Ecto neural progenitor cell (in vitro differentiated cells): Measurements from ENCODE around the gene EEPD1.
"Not testable (repeated sequence)": the region's sequence is repeated elsewhere in the genome, so short reads cannot be mapped to it uniquely, and the experiment has no call there.

Source experiments
- DNase-seq: peaks from one replicate; pipeline ENCODE4 v3.0.0-alpha.2; 2018; ENCODE audit warnings: low spot score

Gene EEPD1

DNA sequence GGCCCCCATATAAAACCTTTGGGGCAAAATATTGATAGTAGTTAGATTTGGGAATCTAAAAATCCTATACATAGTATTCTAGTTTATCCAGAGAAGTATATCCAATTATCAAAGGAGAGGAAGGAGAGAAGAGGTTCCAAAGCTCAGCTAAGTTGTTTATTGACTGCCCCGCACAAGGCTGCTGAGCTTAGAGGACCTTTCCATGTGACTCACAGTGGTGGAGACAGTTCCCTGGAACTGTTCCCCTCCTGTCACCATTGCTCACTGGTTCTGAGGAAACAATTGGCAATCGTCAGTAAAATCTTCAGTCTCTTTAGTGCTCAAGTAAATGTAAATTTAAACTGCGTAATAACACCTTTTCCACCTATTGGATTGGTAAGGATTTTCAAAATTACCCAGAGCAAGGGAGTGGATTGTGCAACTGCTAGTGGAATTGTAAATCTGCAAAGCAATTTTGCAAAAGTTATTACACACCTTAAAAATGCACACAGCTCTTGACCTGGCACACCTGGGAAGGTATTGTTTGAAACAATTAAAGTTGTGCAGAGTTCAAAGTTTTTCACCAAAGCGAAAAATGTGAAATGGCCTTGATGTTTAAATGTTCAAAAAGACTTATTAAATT, 63.1 kb downstream of the EEPD1 start:
- no peak for DNase-seq

DNA sequence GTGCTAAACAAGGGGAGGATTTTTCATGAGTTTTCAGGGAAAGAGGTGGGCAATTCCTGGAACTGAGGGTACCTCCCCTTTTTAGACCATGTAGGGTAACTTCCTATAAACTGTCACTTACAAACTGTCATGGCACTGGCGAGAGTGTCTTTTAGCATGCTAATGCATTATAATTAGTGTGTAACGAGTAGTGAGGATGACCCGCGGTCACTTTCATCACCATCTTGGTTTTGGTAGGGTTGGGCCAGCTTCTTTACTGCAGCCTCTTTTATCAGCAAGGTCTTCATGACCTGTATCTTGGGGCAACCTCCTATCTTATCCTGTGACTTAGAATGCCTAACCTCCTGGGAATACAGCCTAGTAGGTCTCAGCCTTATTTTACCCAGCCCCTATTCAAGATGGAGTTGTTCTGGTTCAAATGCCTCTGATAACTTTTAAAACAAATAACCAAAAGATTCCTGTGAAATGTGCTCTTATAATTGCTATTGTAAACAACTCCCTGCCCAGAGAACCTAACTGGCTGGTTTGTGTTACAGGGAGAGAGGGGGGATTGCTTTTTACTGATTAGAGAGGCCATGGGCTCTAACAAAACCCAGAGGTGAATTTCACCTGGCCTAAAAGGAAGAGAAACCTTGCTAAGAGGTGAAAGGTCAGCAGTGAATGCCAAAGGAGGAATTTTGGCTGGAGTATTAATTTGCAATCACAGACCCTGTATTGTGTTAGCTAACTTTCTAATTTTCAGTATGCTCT, 64.3 kb downstream of the EEPD1 start:
- no peak for DNase-seq

DNA sequence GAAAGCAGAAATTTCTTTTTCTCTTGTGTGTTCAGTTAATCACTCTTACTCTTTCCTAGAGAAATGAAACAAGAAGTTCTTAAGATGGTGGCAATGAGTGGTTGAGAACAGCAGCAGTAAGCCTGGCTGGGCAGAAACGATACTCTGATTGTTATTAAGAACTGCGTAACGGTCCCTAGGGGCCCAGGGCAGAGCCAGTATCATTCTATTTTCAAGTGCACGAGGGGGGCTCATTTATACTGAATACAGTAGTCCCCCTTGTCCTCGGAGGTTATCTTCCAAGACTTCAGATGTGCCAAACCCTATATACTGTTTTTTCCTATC, 64.9 kb downstream of the EEPD1 start:
- DNase-seq = no peak

DNA sequence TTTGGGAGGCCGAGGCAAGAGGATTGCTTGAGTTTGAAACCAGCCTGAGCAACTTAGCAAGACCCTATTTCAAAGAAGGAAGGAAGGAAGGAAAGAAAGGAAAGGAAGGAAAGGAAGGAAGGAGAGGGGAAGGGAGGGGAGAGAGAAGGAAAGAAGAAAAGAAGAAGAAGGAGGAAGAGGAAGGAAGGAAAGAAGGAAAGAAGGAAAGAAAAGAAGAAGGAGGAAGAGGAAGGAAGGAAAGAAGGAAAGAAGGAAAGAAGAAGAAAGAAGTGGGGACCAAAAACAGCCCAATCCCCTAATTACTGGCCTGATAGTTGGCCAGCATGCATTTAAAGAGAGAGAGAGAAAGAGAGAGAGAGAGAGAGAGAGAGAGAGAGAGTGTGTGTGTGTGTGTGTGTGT, 66.4 kb downstream of the EEPD1 start:
- no peak for DNase-seq

DNA sequence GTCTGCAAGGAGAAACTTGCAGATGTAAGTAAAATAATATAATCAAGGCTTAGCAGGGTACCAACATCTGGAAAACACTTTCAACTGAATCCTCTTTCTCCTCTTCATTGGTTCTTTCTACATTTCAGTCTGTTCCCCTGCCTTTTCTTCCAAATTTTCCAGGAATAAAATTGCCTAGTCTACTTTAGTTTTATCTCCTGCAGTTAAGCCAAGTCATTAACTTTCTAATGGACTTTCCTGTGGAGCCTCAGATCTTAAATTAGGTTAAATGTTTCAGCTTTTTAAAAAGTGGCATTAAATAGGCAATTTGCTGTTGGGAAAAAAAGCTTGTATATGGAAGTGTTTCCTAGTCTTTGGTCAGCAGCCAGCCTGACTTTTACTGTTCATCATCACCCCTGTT, 70.8 kb downstream of the EEPD1 start:
- no peak for DNase-seq

DNA sequence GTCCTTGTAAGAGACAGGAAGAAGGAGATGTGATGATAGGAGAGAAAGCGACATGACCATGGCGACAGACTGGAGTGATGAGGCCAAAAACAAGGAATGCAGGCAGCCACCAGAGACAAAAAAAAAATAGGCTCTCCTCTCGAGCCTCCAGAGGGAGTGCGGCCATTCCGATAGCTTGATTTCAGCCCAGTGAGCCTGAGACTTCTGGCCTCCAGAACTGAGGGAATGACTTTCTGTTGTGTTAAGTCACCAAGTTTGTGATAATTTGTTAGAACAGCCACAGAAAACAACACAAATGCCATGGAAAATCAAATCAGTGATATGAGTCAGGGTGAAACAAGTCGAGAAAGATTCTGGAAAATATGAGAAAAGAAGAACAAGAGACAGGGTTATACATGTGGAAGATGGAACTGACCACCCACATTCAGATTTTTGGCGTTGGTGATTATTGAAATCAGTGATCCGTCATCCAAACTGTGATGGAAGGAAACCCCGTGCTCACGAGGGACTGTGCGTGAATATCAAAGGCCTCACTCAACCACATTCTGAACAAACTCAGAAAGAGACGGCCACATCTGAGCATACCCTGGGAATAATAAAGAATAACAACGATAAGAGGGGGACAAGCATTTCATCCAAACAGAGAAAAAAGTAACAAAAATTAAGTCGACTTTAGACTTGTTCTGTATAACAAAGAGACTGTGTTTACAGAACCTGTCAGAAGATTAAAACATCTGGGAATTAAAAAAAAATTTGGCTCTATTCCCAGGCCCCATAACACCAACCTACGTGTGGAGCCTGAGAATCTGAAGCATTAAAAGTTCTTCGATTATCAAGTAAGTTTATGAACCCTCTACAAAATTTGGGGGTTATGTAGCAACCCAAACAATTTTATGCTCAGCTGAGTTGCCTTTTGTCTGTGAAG, 72.1 kb downstream of the EEPD1 start:
- no peak for DNase-seq

DNA sequence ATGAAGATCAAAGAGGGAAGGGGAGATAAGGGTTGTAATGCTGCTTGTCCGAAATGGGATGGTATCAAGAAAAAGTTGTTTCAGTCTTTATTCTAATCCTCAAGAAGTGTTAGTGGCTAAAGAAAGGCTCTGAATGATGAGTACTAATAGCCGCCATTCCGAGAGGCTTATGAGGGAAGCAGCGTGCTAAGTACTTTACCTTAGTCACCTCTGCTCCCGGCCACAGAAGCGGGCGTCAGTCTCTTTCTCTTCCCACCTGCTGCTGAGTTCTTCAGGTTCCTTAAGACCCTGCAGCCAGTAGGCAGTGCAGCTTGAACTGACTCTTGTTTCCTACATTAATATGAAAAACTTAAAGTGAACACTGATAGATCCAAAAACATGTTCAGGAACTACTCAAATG, 73.1 kb downstream of the EEPD1 start:
- no peak for DNase-seq

DNA sequence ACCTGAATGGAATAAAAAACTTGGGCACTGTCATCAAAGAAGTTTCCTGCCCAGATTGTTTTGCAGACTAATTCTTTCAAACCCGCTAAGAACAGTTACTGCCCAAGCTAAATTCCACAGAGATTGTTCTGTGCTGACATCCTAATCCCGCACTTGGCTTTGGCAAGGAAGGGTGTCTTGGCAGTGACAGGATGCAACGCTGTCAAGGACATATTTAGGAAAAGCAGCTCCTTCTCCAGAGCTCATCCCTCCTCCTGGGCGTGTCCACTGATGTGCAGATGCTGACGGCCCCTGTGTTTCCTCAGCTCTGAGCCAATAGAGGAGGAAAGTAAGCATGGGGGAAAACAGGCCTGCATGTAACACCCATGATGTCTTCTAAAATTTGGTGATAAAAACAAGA, 74.2 kb downstream of the EEPD1 start:
- no peak for DNase-seq

DNA sequence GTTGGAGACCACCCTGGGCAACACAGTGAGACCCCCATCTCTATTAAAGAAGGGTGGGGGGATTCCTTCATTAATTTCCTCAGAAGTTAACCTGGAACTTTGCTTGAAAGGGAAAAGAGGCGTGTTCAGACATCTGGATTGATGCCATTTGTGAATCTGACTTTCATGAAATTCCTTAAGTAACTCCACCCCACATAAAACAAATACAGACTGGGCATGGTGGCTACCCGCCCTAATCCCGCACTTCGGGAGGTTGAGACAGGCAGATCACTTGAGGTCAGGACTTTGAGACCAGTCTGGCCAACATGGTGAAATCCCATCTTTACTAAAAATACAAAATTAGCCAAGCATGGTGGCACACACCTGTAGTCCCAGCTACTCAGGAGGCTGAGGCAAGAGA, 75.0 kb downstream of the EEPD1 start:
- DNase-seq = no peak

DNA sequence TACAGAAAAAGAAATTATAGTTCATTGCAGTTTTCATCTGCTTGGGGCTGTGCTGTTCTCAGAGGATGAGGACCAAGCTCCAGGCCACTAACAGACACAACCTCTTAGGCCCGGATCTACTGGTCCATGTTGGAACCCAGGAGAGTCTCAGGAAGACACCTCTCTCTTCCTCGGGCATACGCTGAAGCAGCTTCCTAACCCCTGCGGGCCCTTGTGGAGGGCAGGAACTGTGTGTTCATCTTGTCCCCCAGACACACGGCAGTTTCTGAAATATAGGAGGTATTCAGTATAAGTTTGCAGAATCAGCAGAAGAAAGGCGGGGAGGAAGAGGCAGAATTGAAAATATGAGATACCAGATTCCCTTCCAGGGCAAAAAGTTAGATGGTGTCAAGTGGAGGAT, 78.4 kb downstream of the EEPD1 start:
- DNase-seq = no peak

DNA sequence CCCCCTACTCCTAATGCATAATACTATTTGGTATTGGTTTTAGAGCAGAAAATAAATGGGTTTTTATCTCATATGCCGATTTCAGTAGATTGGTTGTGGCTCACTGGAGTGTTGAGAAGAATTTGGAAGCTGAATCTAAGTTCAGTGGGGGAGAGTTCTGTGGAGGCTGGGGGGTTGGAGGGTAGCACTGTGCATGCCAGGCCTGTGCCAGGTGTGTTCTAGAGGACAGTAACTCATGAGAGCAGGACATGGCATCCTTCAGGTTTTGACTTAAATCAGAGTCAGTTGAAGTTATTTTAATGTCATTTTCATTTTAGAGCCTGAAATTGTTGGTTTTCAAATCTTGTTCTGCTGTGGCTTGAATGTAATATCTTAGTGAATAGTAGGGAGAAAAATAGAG, 79.5 kb downstream of the EEPD1 start:
- DNase-seq = no peak

DNA sequence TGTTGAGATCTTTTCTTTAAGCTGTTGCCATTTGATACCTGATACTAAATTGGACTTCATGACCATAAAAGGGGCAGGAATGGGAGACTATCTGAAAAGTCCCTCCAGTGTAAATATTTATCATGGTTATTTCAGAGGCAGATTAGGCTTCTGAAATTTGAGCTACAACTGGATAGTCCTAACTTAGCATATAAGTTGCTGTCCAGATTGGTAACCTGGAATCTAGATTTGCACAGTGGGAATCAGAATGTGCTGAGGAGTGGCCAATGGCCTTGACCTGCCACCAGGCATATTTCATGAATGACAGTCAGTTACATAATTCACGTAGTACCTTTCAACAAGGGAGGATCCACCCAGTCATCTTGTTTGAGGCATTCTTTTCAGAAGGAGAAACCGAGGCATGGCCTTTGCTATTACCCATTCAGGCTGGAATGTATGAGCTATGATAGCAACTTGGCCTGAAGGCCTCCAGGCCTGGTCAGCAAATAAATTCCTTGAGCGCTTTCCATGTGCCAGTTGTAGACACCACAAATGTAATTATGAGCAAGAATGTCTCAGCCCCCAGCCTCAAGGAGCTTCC, 80.0 kb downstream of the EEPD1 start:
- no peak for DNase-seq

DNA sequence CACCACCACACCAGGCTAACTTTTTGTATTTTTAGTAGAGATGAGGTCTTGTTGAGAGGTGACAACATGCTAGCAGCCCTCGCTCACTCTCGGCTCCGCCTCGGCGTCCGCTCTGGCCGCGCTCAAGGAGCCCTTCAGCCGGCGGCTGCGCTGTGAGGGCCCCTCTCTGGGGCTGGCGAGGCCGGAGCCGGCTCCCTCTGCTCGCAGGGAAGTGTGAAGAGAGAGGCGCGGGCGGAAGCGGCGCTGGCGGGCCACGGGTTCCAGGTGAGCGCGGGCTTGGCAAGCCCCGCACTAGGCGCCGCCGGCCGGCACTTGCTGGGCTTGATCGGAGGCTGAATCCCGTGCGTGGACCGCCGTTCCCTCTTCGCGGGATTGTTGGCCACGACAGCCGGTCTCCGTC, 83.0 kb downstream of the EEPD1 start:
- no peak for DNase-seq

DNA sequence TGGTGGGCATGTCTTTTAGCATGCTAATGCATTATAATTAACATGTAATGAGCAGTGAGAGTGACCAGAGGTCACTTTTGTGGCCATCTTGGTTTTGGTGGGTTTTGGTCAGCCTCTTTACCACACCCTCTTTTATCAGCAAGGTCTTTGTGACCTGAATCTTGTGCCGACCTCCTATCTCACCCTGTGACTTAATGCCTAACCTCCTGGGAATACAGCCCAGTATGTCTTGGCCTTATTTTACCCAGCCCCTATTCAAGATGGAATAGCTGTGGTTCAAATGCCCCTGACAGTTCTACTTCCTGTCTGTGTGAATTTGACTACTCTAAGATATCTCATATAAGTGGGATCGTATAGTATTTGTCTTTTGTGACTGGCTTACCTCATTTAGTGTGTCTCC, 85.1 kb downstream of the EEPD1 start:
- no peak for DNase-seq

DNA sequence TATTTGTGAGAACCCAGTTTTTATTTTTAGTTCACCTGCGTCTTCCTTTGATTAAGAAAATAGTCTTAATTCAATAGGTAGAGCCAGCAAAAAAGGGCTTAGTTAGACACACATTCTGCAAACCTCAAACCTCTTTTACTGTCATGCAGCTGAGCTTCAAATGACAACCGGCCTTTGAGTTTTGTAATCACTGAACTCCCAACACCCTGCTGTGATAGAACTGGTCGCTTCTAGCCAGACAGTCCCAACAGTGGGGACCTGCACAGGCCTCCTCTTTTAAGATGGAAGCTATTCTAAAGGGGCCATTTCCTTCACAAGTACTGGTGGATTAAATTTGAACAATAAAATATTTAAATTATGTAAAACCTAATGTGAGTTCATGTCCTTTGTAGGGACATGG, 90.3 kb downstream of the EEPD1 start:
- not testable (repeated sequence) for DNase-seq

DNA sequence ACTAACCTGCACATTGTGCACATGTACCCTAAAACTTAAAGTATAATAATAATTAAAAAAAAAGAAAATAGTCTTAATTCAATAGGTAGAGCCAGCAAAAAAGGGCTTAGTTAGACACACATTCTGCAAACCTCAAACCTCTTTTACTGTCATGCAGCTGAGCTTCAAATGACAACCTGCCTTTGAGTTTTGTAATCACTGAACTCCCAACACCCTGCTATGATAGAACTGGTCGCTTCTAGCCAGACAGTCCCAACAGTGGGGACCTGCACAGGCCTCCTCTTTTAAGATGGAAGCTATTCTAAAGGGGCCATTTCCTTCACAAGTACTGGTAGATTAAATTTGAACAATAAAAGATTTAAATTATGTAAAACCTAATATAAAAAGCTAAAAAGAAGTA, 90.9 kb downstream of the EEPD1 start:
- not testable (repeated sequence) for DNase-seq

DNA sequence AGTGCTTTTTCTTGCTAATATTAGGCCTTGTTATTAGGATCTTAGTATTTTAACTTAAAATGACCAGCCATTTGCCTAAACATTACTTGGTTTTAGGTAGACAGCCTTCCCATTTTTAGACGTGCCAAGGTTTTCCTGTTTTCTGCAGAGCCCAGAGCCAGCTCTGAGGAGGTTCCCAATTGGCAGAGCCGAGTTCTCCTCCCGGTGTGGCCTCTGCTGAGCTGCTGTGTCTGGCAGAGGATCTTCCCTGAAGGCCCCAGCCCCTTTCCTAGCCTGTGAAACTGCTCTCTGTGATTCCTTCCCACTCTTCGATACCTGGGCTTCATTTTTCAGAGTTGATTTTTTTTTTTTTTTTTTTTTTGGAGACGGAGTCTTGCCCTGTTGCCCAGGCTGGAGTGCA, 91.4 kb downstream of the EEPD1 start:
- no peak for DNase-seq

DNA sequence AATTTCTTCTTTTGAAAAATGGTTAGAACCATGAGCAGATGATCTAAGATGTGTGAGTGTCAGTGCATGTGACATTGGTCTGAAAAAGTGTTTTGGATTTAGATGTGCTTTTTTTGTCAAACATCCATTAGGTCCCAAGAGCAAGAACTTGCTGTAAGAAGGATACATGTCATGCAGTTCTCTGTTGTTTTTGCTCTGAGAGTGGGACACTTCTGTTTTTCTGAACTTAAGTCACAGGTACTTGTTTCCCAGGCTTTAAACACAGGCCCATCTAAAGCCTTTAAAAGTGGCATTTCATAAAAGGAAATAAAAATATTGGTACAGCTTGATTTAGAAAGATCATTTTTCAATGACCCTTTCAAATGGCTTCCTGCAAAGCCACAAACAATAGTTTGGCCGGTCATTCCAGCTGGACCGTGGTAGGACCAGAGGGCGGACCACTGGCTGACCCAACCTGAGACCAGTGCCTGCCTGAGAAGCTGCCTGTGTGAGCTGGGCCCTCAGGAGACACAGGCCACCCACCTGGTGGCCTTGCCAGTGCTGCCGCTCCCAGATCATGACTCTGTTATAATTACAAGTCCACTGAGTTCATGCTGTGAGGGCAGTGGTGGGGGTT, 92.7 kb downstream of the EEPD1 start:
- DNase-seq = no peak

DNA sequence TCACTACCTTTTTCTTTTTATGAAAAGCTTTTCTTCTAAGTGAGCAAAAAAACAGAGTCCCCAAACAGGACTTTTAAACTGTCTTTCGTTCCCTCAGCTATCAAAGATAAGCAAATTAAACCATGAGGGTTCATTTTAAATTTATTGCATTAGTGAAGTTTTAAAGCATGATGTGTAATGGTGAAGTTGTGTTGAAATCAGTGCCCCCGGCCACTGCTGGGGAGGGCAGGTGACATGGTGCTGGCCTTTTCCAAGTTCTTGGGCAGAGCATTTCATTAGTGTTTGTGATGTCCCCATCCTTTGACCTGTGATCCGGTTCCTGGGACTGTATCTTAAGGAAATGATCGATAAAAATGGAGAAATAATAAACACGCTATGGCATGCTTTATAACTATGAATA, 96.0 kb downstream of the EEPD1 start:
- no peak for DNase-seq

DNA sequence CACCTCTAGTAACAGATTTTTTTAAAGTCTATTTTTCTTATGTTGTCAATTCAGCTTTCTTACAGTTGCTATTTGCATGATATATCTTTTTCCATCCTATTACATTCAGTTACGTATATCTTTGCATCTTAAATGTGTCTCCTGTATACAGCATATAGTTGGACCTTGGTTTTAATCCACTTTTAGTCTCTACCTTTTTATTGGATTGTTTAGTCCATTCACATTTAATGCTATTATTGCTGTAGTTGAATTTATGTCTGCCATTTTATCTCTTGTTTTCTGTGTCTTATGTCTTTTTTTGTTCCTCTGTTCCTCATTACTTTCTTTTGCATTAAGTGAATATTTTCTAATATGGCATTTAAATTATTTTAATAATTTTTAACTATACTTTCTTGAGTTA, 100.6 kb downstream of the EEPD1 start:
- DNase-seq = no peak

DNA sequence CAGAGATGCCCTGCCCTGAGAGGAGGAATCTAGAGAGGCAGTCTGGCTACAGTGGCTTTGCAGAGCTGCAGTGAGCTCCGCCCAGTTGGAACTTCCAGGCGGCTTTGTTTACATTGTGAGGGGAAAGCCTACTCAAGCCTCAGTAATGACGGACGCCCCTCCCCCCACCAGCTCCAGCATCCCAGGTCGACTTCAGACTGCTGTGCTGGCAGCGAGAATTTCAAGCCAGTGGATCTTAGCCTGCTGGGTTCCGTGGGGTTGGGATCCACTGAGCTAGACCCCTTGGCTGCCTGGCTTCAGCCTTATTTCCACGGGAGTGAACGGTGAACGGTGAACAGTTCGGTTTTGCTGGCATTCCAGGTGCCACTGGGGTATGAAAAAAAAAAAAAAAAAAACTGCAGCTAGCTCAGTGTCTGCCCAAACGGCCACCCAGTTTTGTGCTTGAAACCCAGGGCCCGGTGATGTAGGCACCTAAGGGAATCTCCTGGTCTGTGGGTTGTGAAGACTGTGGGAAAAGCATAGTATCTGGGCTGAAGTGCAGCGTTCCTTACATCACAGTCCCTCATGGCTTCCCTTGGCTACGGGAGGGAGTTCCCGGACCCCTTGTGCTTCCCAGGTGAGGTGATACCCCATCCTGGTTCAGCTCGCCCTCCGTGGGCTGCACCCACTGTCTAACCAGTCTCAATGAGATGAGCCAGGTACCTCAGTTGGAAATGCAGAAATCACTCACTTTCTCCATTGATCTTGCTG, 105.6 kb downstream of the EEPD1 start:
- peak; percentile 87 for DNase-seq

DNA sequence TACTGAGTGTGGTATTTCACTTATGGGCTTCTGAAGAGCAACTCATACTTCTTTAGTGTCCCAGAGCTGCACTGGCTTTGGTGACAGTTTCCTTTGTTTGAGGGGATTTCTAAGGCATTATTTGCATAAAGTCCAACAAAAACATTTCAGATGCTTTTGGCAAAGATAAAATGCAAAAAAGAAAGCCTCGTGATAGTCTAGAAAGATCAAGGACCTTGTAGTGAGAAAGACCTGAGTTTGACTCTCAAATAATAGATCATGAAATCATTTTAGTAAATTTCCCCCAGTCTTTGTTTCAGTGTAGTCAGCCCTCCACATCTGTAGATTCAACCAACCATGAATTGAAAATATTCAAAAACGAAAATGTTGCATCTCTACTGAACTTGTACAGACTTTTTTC, 107.4 kb downstream of the EEPD1 start:
- DNase-seq = no peak
